ENCODE measurements around the gene MTHFR. TPM values are rescaled to one million over a fixed set of nuclear protein-coding genes. Genes with fewer than 3 reads are reported as not detected.

The MTHFR gene
- total RNA-seq, 3 donors from 2014 or later: 36.6 to 43.2 (median 42.5) TPM

- intact Hi-C loops (cut with DNase I, micrococcal nuclease): no loop called here
- ATAC-seq (no peak), DNase-seq (peak in 2 of 3 donors; percentile 28 to 49)
- H3K4me3 ChIP-seq: no peak overlapping the region
- H3K36me3 ChIP-seq (ENCODE audit: low read depth): no peaks in the 10 kb centered on the region
- TF ChIP-seq CTCF (IDR thresholded peaks at IDR 0.05): no peak
- no peaks in the 10 kb centered on the region for H3K9me3 ChIP-seq
- H3K4me1 ChIP-seq (ENCODE audit: low read depth): peaks cover 25% of the 10 kb centered on the region
These were observed 21.3 kb downstream of the MTHFR start for GRCh38 chr1:11784256-11784992.

GRCh38 chr1:11783556-11783955 is 22.2 kb downstream of the MTHFR start:
- H3K9me3 ChIP-seq: no peaks in the 10 kb centered on the region
- intact Hi-C loops (cut with DNase I, micrococcal nuclease): no loop called here
- H3K4me1 ChIP-seq (ENCODE audit: low read depth): peaks cover 19% of the 10 kb centered on the region
- ATAC-seq (no peak), DNase-seq (no peak)
- TF ChIP-seq CTCF (IDR thresholded peaks at IDR 0.05): no peak
- H3K36me3 ChIP-seq (ENCODE audit: low read depth): no peaks in the 10 kb centered on the region
- no peak overlapping the region for H3K4me3 ChIP-seq

- Histone ChIP-seq H3K4me3 (no peak overlapping the region), H3K9me3 (no peaks in the 10 kb centered on the region), H3K4me1 (ENCODE audit: low read depth) (peaks cover 7% of the 10 kb centered on the region), H3K36me3 (ENCODE audit: low read depth) (no peaks in the 10 kb centered on the region)
- DNase-seq (no peak), ATAC-seq (no peak)
- TF ChIP-seq CTCF (IDR thresholded peaks at IDR 0.05): no peak
- intact Hi-C loops (cut with DNase I, micrococcal nuclease): no loop called here
These were observed 23.5 kb downstream of the MTHFR start for GRCh38 chr1:11782127-11782708.

GRCh38 chr1:11781297-11781696 is 24.5 kb downstream of the MTHFR start:
- intact Hi-C loops (cut with DNase I, micrococcal nuclease): no loop called here
- Histone ChIP-seq H3K4me3 (no peak overlapping the region), H3K36me3 (ENCODE audit: low read depth) (no peaks in the 10 kb centered on the region), H3K9me3 (no peaks in the 10 kb centered on the region), H3K4me1 (ENCODE audit: low read depth) (peaks cover 3% of the 10 kb centered on the region)
- DNase-seq (no peak), ATAC-seq (no peak)
- TF ChIP-seq CTCF (IDR thresholded peaks at IDR 0.05): no peak

- H3K4me1 ChIP-seq (ENCODE audit: low read depth): peaks cover 3% of the 10 kb centered on the region
- intact Hi-C loops (cut with DNase I, micrococcal nuclease): no loop called here
- no peak for TF ChIP-seq CTCF (IDR thresholded peaks at IDR 0.05)
- DNase-seq (no peak), ATAC-seq (no peak)
- no peak overlapping the region for H3K4me3 ChIP-seq
- no peaks in the 10 kb centered on the region for H3K36me3 ChIP-seq (ENCODE audit: low read depth)
- H3K9me3 ChIP-seq: no peaks in the 10 kb centered on the region
These were observed 25.2 kb downstream of the MTHFR start for GRCh38 chr1:11780380-11781147.
